Osteocyte (in vitro differentiated cells): Measurements from ENCODE around the gene VWDE. TPM values are rescaled to one million over a fixed set of nuclear protein-coding genes. Genes with fewer than 3 reads are reported as not detected.
"Not testable (repeated sequence)": the region's sequence is repeated elsewhere in the genome, so short reads cannot be mapped to it uniquely, and the experiment has no call there.

Experiments
- DNase-seq: peaks from one replicate; pipeline ENCODE4 v3.0.0; 2021; ENCODE audit warnings: mixed read lengths; ENCODE audit not compliant: unreplicated experiment; ENCODE audit errors: extremely low spot score
- H3K27ac Mint-ChIP-seq: one replicate; pipeline ENCODE4 v1.8.0; 2021; ENCODE audit warnings: mild to moderate bottlenecking, mixed read lengths; ENCODE audit not compliant: unreplicated experiment
- H3K27me3 Mint-ChIP-seq: one replicate; pipeline ENCODE4 v1.8.0; 2021; ENCODE audit warnings: mixed read lengths; ENCODE audit not compliant: unreplicated experiment
- H3K36me3 Mint-ChIP-seq: one replicate; pipeline ENCODE4 v1.8.0; 2021; ENCODE audit warnings: mixed read lengths; ENCODE audit not compliant: unreplicated experiment
- H3K4me1 Mint-ChIP-seq: one replicate; pipeline ENCODE4 v1.8.0; 2021; ENCODE audit warnings: mixed read lengths; ENCODE audit not compliant: unreplicated experiment
- H3K4me3 Mint-ChIP-seq: one replicate; pipeline ENCODE4 v1.8.0; 2021; ENCODE audit warnings: mild to moderate bottlenecking, moderate library complexity, mixed read lengths; ENCODE audit not compliant: unreplicated experiment
- H3K9me3 Mint-ChIP-seq: one replicate; pipeline ENCODE4 v1.8.0; 2021; ENCODE audit warnings: mixed read lengths; ENCODE audit not compliant: unreplicated experiment
- total RNA-seq: library from RNA; stranded (reverse); gene quantifications from 2 replicates; pipeline ENCODE4 v1.2.1, GENCODE V29; 2021
- TF ChIP-seq, protein P1 (sequence below): fragments of 200-600 bp; sonication (generic); IDR thresholded peaks from 2 replicates; pipeline ENCODE4 v1.5.0; 2021; ENCODE audit warnings: antibody characterized with exemption, mild to moderate bottlenecking, moderate library complexity

The VWDE gene
- total RNA-seq, 1 donor from 2014 or later: not detected

DNA sequence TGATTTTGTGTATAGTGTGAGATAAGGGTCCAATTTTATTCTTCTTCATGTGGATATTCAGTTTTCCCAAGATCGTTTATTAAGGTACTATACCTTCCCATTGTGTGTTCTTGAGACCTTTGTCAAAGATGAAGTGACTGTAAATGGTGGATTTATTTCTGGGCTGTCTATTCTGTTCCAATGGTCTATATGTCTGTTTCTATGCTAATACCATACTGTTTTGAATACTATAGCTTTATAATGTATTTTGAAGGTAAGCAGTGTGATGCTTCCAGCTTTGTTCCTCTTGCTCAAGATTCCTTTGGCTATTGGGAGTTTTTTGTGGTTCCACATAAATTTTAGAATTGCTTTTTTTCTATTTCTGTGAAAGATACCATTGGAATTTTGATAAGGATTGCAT, 8.7 kb upstream of the VWDE start:
- no peak overlapping the region for H3K27ac Mint-ChIP-seq
- TF ChIP-seq, protein P1, sequence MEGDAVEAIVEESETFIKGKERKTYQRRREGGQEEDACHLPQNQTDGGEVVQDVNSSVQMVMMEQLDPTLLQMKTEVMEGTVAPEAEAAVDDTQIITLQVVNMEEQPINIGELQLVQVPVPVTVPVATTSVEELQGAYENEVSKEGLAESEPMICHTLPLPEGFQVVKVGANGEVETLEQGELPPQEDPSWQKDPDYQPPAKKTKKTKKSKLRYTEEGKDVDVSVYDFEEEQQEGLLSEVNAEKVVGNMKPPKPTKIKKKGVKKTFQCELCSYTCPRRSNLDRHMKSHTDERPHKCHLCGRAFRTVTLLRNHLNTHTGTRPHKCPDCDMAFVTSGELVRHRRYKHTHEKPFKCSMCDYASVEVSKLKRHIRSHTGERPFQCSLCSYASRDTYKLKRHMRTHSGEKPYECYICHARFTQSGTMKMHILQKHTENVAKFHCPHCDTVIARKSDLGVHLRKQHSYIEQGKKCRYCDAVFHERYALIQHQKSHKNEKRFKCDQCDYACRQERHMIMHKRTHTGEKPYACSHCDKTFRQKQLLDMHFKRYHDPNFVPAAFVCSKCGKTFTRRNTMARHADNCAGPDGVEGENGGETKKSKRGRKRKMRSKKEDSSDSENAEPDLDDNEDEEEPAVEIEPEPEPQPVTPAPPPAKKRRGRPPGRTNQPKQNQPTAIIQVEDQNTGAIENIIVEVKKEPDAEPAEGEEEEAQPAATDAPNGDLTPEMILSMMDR: no peak
- no peak for DNase-seq
- H3K9me3 Mint-ChIP-seq: peaks cover 2% of the 10 kb centered on the region
- no peaks in the 10 kb centered on the region for H3K4me1 Mint-ChIP-seq
- no peak overlapping the region for H3K4me3 Mint-ChIP-seq
- peaks cover 16% of the 10 kb centered on the region for H3K27me3 Mint-ChIP-seq
- H3K36me3 Mint-ChIP-seq: no peaks in the 10 kb centered on the region

DNA sequence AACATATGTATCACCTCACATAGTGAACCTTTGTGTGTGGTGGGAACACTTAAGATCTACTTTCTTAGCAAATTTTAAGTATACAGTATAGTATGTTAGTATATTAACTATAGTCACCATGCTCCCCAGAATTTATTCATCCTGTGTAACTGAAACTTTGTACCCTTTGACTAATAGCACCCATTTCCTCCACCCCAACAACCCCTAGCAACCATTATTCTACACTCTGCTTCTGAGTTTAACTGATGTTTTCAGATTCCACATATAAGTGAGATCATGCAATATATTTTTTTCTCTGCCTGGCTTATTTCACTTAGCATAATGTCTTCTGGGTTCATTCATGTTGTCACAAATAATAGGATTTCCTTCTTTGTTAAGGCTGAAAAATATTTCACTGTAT, 6.9 kb upstream of the VWDE start:
- Mint-ChIP-seq H3K9me3 (peaks cover 3% of the 10 kb centered on the region), H3K36me3 (no peaks in the 10 kb centered on the region), H3K4me3 (no peak overlapping the region), H3K27ac (no peak overlapping the region), H3K4me1 (no peaks in the 10 kb centered on the region), H3K27me3 (peaks cover 23% of the 10 kb centered on the region)
- DNase-seq: no peak
- TF ChIP-seq, protein P1: no peak

DNA sequence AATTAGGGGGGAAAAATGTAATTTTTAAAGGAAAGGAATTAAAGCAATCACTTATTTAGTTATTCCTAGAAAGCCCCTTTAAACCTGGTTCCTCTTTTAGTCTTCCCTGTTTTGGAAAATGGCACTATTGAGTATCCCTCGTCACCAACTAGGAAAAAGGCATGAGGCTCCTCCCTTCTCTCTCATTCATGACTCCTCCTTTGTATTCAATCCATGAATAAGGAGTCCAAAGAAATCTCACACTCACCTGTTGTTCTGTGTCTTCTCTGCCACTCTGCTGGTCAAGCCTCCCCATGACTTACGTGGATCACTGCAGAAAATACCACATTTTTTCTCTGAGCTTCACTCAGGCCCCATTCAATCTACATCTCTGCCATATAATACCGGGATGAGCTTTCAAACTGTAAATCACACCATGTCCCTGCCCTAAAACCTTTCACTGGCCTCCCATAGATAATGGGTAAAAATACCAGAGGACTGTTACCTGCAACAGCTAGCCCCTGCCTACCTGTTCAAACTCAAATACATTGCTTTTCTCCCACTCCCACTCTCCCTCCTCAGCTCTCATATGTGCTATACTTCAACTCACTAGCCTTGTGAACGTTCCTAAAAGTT, 5.5 kb upstream of the VWDE start:
- TF ChIP-seq, protein P1: no peak
- Mint-ChIP-seq H3K4me1 (no peaks in the 10 kb centered on the region), H3K27ac (no peak overlapping the region), H3K4me3 (no peak overlapping the region), H3K9me3 (peaks cover 3% of the 10 kb centered on the region), H3K27me3 (peaks cover 34% of the 10 kb centered on the region), H3K36me3 (no peaks in the 10 kb centered on the region)
- DNase-seq: no peak

DNA sequence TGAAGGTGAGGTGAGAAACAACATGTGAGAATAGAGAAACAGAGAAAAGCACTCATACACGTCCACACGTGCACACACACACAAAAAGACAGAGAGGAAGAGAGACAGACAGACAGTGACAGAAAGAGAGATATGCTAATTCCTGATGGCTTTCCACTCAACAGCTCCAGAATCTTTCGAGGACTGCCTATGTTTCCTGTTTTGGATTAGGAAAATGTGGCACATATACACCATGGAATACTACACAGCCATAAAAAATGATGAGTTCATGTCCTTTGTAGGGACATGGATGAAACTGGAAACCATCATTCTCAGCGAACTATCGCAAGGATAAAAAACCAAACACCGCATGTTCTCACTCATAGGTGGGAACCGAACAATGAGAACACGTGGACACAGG, 4.0 kb upstream of the VWDE start:
- not testable (repeated sequence) for DNase-seq, H3K4me3 Mint-ChIP-seq, H3K27ac Mint-ChIP-seq, H3K36me3 Mint-ChIP-seq, H3K9me3 Mint-ChIP-seq
- peaks cover 45% of the 10 kb centered on the region for H3K27me3 Mint-ChIP-seq
- peaks cover 12% of the 10 kb centered on the region for H3K4me1 Mint-ChIP-seq

DNA sequence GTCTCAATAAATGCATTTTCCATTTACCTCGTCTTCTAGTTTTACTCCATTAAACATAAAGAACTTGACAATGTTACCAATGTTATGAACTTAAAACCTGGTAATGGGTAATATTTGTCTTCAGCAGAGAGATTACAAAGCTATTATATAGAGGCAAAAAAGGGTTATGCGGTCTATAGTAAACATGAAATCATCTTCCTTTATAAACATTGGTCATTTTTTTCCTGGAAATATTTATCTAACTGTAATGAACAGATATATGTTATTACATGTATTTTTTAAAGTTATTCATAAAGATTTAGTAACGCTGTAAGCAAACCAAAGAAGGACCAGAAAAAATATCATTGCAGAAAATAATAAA, 1.3 kb downstream of the VWDE start:
- Mint-ChIP-seq H3K27me3 (peaks cover 60% of the 10 kb centered on the region), H3K4me3 (no peak overlapping the region), H3K27ac (no peak overlapping the region), H3K4me1 (peaks cover 12% of the 10 kb centered on the region), H3K36me3 (no peaks in the 10 kb centered on the region), H3K9me3 (peaks cover 7% of the 10 kb centered on the region)
- TF ChIP-seq, protein P1: no peak
- DNase-seq: no peak
